Lower leg skin (tissue), 3 donors: ENCODE results near the gene HK2.

Experiments used
- CTCF ChIP-seq, 3 donors: fragments of 450-650 bp; IDR thresholded peaks; one replicate each; pipeline ENCODE4 v1.5.1; 2016; ENCODE audit warnings: antibody characterized with exemption in 3 of 3, mild to moderate bottlenecking in 3 of 3, moderate library complexity in 2 of 3
- POLR2A ChIP-seq, 2 donors: fragments of 450-650 bp; IDR thresholded peaks; one replicate each; pipeline ENCODE4 v1.6.1; 2016 to 2017; ENCODE audit warnings: antibody characterized with exemption in 2 of 2, mild to moderate bottlenecking in 1 of 2, moderate library complexity in 1 of 2

DNA sequence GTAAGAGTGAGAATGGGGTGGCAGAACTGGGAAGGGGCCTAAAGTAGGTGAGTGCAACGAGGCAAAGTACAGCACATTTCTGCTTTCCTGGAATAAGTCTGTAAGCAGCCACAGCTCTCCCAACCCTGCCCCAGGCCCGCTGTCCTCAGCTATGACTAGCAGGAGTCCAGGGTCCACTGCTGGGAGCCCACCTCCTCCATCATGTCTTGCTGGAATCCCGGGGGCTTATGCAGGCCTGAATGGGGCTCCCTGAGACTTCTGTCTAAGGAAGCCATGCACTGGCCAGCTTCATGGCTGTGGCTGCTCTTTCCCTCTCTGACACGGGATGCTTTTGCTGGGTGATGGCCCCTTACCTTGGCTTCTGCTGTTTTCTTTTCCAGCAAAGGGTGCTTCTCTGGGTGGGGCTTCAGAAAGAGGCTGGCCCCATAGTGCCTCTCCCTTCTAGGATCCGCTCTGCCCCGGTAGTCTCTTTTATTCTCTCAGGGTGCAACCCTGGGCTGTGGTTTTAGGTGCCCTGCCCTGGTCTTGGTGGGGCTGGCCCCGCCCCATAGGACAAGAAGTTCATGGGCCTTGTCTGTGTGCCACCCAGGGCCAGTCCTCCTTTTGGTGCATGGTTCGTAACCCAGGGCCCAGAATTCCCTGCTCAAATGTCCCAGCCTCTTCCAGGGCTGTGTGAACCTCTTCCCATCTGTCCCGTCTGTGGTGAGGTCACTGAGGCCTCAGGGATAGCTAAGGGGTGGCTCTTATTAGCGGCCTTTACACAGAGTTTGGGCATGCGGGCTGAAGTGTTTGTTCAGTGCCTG is 90.7 kb downstream of the HK2 start:
- TF ChIP-seq CTCF (IDR thresholded peaks at IDR 0.05) (no peak), POLR2A (IDR thresholded peaks at IDR 0.05) (no peak)
